Mesenchymal stem cell (in vitro differentiated cells and primary cell): ENCODE data around the gene C12orf76.
A peak's percentile ranks its signal among the peaks of the same experiment; 100 is the strongest.

Experiments
- DNase-seq: peaks from one replicate; pipeline ENCODE4 v3.0.0-alpha.2; 2013
- H2AFZ ChIP-seq: one replicate; pipeline ENCODE4 v1.6.1; 2013; ENCODE audit warnings: low read depth, mild to moderate bottlenecking, control low read depth, inconsistent platforms, low read length, moderate library complexity
- H2AK5ac ChIP-seq: 2 replicates; pipeline ENCODE4 v1.6.1; 2013; ENCODE audit warnings: low read length, moderate library complexity, mild to moderate bottlenecking, inconsistent platforms; ENCODE audit not compliant: severe bottlenecking
- H2BK120ac ChIP-seq: one replicate; pipeline ENCODE4 v1.6.1; 2013; ENCODE audit warnings: low read depth, mild to moderate bottlenecking, inconsistent platforms, low read length, moderate library complexity
- H2BK12ac ChIP-seq, 2 experiments: one replicate each; pipeline ENCODE4 v1.6.1; 2013; ENCODE audit warnings: inconsistent platforms in 2 of 2, low read length in 2 of 2, mild to moderate bottlenecking in 2 of 2, moderate library complexity in 2 of 2, control low read depth in 1 of 2
- H2BK15ac ChIP-seq: one replicate; pipeline ENCODE4 v1.6.1; 2013; ENCODE audit warnings: mild to moderate bottlenecking, low read depth, inconsistent platforms; ENCODE audit not compliant: poor library complexity, severe bottlenecking
- H2BK5ac ChIP-seq: 2 replicates; pipeline ENCODE4 v1.6.1; 2013; ENCODE audit warnings: low read depth, mild to moderate bottlenecking, low read length, control low read depth, inconsistent platforms; ENCODE audit not compliant: poor library complexity, severe bottlenecking
- H3K14ac ChIP-seq, 2 experiments: one replicate each; pipeline ENCODE4 v1.6.1; 2013; ENCODE audit warnings: inconsistent platforms in 2 of 2, low read length in 2 of 2, control low read depth in 1 of 2, mild to moderate bottlenecking in 1 of 2, moderate library complexity in 1 of 2
- H3K18ac ChIP-seq, 2 experiments: one replicate each; pipeline ENCODE4 v1.6.1; 2013; ENCODE audit warnings: inconsistent platforms in 2 of 2, low read length in 2 of 2, control low read depth in 1 of 2, low read depth in 1 of 2, mild to moderate bottlenecking in 1 of 2
- H3K23ac ChIP-seq, 2 experiments: one replicate each; pipeline ENCODE4 v1.6.1; 2013; ENCODE audit warnings: inconsistent platforms in 2 of 2, low read length in 2 of 2, mild to moderate bottlenecking in 2 of 2, moderate library complexity in 2 of 2, control low read depth in 1 of 2
- H3K27ac ChIP-seq: 2 replicates; pipeline ENCODE4 v1.5.1; 2013; ENCODE audit warnings: mild to moderate bottlenecking, moderate library complexity, low read length, control low read depth, inconsistent platforms; ENCODE audit not compliant: poor library complexity, severe bottlenecking
- H3K27me3 ChIP-seq, 2 experiments: 2 replicates each; pipeline versions ENCODE4 v1.6.1 to v1.7.0; 2013; ENCODE audit warnings: low read length in 2 of 2, mild to moderate bottlenecking in 2 of 2, moderate library complexity in 2 of 2, control low read depth in 1 of 2, inconsistent platforms in 1 of 2; ENCODE audit not compliant: control insufficient read depth in 1 of 2, insufficient read depth in 1 of 2
- H3K36me3 ChIP-seq, 2 experiments: 2 replicates each; pipeline versions ENCODE4 v1.6.1 to v1.7.0; 2013; ENCODE audit warnings: low read length in 2 of 2, control low read depth in 1 of 2, inconsistent platforms in 1 of 2, low read depth in 1 of 2, mild to moderate bottlenecking in 1 of 2; ENCODE audit not compliant: insufficient read depth in 2 of 2, control insufficient read depth in 1 of 2
- H3K4ac ChIP-seq, 2 experiments: one replicate each; pipeline ENCODE4 v1.6.1; 2013; ENCODE audit warnings: inconsistent platforms in 2 of 2, low read length in 2 of 2, mild to moderate bottlenecking in 2 of 2, moderate library complexity in 2 of 2, control low read depth in 1 of 2, low read depth in 1 of 2
- H3K4me1 ChIP-seq: 2 replicates; pipeline ENCODE4 v1.6.1; 2013; ENCODE audit warnings: low read depth, low read length, control low read depth; ENCODE audit not compliant: control insufficient read depth, insufficient read depth
- H3K4me2 ChIP-seq: 2 replicates; pipeline ENCODE4 v1.6.1; 2013; ENCODE audit warnings: low read length, mild to moderate bottlenecking, inconsistent platforms; ENCODE audit not compliant: poor library complexity, severe bottlenecking
- H3K4me3 ChIP-seq, 2 experiments: 2 replicates each; pipeline versions ENCODE4 v1.5.1 to v1.7.0; 2013; ENCODE audit warnings: low read length in 2 of 2, mild to moderate bottlenecking in 2 of 2, control low read depth in 1 of 2, low read depth in 1 of 2; ENCODE audit not compliant: insufficient read depth in 1 of 2
- H3K79me1 ChIP-seq: replicated peaks from 2 replicates; pipeline ENCODE4 v1.6.1; 2013; ENCODE audit warnings: mild to moderate bottlenecking, control low read depth, low read length, inconsistent platforms; ENCODE audit not compliant: poor library complexity, severe bottlenecking
- H3K9ac ChIP-seq: 2 replicates; pipeline ENCODE4 v1.7.0; 2013; ENCODE audit warnings: mild to moderate bottlenecking, low read length, moderate library complexity
- H3K9me3 ChIP-seq: 2 replicates; pipeline ENCODE4 v1.7.0; 2013; ENCODE audit warnings: mild to moderate bottlenecking, low read length; ENCODE audit not compliant: control insufficient read depth
- H4K8ac ChIP-seq: one replicate; pipeline ENCODE4 v1.6.1; 2013; ENCODE audit warnings: inconsistent platforms, mild to moderate bottlenecking, low read length, moderate library complexity
- H4K91ac ChIP-seq: one replicate; pipeline ENCODE4 v1.6.1; 2013; ENCODE audit warnings: mild to moderate bottlenecking, low read length, inconsistent platforms
- WGBS: methylation state at CpG from one replicate; pipeline ENCODE4 v1.1.7; 2013; ENCODE audit warnings: mixed read lengths; 5-methylcytosine and 5-hydroxymethylcytosine counted together

C12orf76 gene

GRCh38 chr12:110080410-110080809, 32.1 kb upstream of the C12orf76 start:
- Histone ChIP-seq H3K18ac (peak overlapping the region; percentile 67 to 93), H2AFZ (no peak overlapping the region), H3K4me3 (no peak overlapping the region), H3K4me2 (no peak overlapping the region), H3K27me3 (peaks cover 0 to 3% of the 10 kb centered on the region in 2 experiments), H3K4ac (peak overlapping the region; percentile 15 to 45), H2BK5ac (no peak overlapping the region), H3K14ac (no peak overlapping the region), H3K9me3 (no peaks in the 10 kb centered on the region), H4K91ac (peak overlapping the region; percentile 80), H3K9ac (no peak overlapping the region), H4K8ac (peak overlapping the region; percentile 72), H3K36me3 (no peaks in the 10 kb centered on the region), H3K79me1 (no peaks in the 10 kb centered on the region), H3K4me1 (no peaks in the 10 kb centered on the region), H3K23ac (no peak overlapping the region), H2AK5ac (no peak overlapping the region), H2BK120ac (peak overlapping the region; percentile 91), H2BK12ac (peak overlapping the region; percentile 49 to 59), H3K27ac (no peak overlapping the region), H2BK15ac (peak overlapping the region; percentile 92)
- DNase-seq: no peak
- WGBS: 91% methylated on average over 7 of the region's 7 CpGs

- Histone ChIP-seq H2BK15ac (peak overlapping the region; percentile 92), H3K9ac (no peak overlapping the region), H2BK5ac (no peak overlapping the region), H3K36me3 (no peaks in the 10 kb centered on the region), H3K27ac (no peak overlapping the region), H3K4me1 (no peaks in the 10 kb centered on the region), H2BK120ac (peak overlapping the region; percentile 91), H3K4me3 (no peak overlapping the region), H4K8ac (peak overlapping the region; percentile 98), H2BK12ac (peak overlapping the region; percentile 11 to 93), H3K79me1 (no peaks in the 10 kb centered on the region), H3K4me2 (no peak overlapping the region), H3K18ac (peak overlapping the region; percentile 93 to 94), H2AFZ (peak overlapping the region; percentile 58), H3K14ac (peak overlapping the region in 1 of 2 experiments; percentile 97), H2AK5ac (no peak overlapping the region), H3K23ac (no peak overlapping the region), H3K27me3 (peaks cover 0 to 1% of the 10 kb centered on the region in 2 experiments), H3K9me3 (no peaks in the 10 kb centered on the region), H3K4ac (peak overlapping the region; percentile 93 to 98), H4K91ac (peak overlapping the region; percentile 96)
- 86% methylated on average over 24 of the region's 24 CpGs for WGBS
- DNase-seq: peak; percentile 93
These were observed 31.4 kb upstream of the C12orf76 start for GRCh38 chr12:110079477-110080400.

- H3K4me3 ChIP-seq: no peak overlapping the region
- 100% methylated on average over 3 of the region's 4 CpGs for WGBS
These were observed 29.5 kb upstream of the C12orf76 start for GRCh38 chr12:110077800-110078199.

GRCh38 chr12:110075880-110076279, 27.6 kb upstream of the C12orf76 start:
- Histone ChIP-seq H3K79me1 (no peaks in the 10 kb centered on the region), H2BK12ac (no peak overlapping the region), H2BK120ac (no peak overlapping the region), H3K9ac (no peak overlapping the region), H3K4me2 (no peak overlapping the region), H3K4me3 (no peak overlapping the region), H3K18ac (no peak overlapping the region), H3K23ac (no peak overlapping the region), H2BK15ac (no peak overlapping the region), H3K14ac (no peak overlapping the region), H4K8ac (no peak overlapping the region), H2AK5ac (no peak overlapping the region), H3K27me3 (peaks cover 0 to 11% of the 10 kb centered on the region in 2 experiments), H3K36me3 (no peaks in the 10 kb centered on the region), H2BK5ac (no peak overlapping the region), H3K27ac (no peak overlapping the region), H3K9me3 (no peaks in the 10 kb centered on the region), H4K91ac (no peak overlapping the region), H3K4ac (no peak overlapping the region), H2AFZ (no peak overlapping the region), H3K4me1 (peaks cover 1% of the 10 kb centered on the region)
- no peak for DNase-seq
- WGBS: 86% methylated on average over 1 of the region's 1 CpG

More at GRCh38 chr12:110077800-110078199, 29.5 kb upstream of the C12orf76 start:
- H3K9me3 ChIP-seq: no peaks in the 10 kb centered on the region
- H2BK12ac ChIP-seq: no peak overlapping the region
- H3K18ac ChIP-seq: no peak overlapping the region
- H3K4ac ChIP-seq: no peak overlapping the region
- H3K27ac ChIP-seq: no peak overlapping the region
- no peak overlapping the region for H4K8ac ChIP-seq
- H2BK5ac ChIP-seq: no peak overlapping the region
- no peak overlapping the region for H2BK120ac ChIP-seq
- no peak overlapping the region for H2BK15ac ChIP-seq
- no peak overlapping the region for H2AFZ ChIP-seq
- H3K23ac ChIP-seq: no peak overlapping the region
- H2AK5ac ChIP-seq: no peak overlapping the region
- H3K27me3 ChIP-seq: peaks cover 0 to 11% of the 10 kb centered on the region in 2 experiments
- no peaks in the 10 kb centered on the region for H3K79me1 ChIP-seq
- no peak overlapping the region for H4K91ac ChIP-seq
- H3K4me1 ChIP-seq: peaks cover 1% of the 10 kb centered on the region
- H3K14ac ChIP-seq: no peak overlapping the region
- no peaks in the 10 kb centered on the region for H3K36me3 ChIP-seq
- H3K4me2 ChIP-seq: no peak overlapping the region
- no peak for DNase-seq
- H3K9ac ChIP-seq: no peak overlapping the region
